Measurements from ENCODE around the gene TMA7B.

TMA7B gene

DNA sequence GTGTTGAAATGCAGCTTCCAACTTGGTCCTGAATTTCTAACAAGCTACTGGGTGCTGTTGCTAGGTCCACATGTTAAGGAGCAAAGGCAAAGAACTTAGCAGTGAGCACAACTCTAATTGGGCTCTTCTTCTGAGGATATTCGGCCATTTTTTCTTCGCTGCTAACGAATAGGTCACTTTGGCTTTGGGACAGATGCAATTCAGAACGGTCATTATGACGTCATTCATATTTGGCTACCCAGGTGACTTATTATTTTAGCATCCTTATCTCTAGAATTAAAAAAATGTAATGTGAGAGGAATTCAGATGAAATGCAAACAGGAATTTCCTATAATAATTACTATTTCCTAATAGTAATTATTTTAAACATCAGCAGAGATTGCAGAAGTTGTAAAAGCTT is 13.9 kb downstream of the TMA7B start:
- in situ Hi-C loops (cut with MboI; ENCODE audit: low sequenced_read_pairs, unreplicated experiment) = no loop called here

DNA sequence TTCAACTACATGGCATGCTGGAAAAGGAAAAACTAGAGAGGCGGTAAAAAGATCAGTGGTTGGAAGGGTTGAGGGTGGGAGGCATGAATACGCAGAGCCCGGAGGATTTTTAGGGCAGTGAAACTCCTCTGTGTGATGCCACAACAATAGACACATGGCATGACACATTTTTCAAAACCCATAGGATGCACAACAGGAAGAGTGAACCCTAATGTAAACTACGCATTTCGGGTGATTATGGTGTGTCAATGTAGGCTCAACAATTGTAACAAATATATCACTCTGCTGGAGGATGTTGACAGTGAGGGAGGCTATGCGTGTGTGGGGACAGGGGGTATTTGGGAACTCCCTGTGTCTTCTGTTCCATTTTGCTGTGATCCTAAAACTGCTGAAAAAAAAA is 18.9 kb downstream of the TMA7B start:
- no peak for DNase-seq (ENCODE audit: low spot score)
- in situ Hi-C loops (cut with MboI; ENCODE audit: low sequenced_read_pairs, unreplicated experiment) = no loop called here
- TF ChIP-seq, protein P1, sequence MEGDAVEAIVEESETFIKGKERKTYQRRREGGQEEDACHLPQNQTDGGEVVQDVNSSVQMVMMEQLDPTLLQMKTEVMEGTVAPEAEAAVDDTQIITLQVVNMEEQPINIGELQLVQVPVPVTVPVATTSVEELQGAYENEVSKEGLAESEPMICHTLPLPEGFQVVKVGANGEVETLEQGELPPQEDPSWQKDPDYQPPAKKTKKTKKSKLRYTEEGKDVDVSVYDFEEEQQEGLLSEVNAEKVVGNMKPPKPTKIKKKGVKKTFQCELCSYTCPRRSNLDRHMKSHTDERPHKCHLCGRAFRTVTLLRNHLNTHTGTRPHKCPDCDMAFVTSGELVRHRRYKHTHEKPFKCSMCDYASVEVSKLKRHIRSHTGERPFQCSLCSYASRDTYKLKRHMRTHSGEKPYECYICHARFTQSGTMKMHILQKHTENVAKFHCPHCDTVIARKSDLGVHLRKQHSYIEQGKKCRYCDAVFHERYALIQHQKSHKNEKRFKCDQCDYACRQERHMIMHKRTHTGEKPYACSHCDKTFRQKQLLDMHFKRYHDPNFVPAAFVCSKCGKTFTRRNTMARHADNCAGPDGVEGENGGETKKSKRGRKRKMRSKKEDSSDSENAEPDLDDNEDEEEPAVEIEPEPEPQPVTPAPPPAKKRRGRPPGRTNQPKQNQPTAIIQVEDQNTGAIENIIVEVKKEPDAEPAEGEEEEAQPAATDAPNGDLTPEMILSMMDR (IDR thresholded peaks at IDR 0.05; ENCODE audit: borderline replicate concordance, control extremely low read depth, extremely low read depth, insufficient read depth, missing control alignments) = no peak

More for the DNA sequence above, 13.9 kb downstream of the TMA7B start:
- TF ChIP-seq, protein P1 (IDR thresholded peaks at IDR 0.05; ENCODE audit: borderline replicate concordance, control extremely low read depth, extremely low read depth, insufficient read depth, missing control alignments) = no peak
- DNase-seq (ENCODE audit: low spot score) = no peak

DNA sequence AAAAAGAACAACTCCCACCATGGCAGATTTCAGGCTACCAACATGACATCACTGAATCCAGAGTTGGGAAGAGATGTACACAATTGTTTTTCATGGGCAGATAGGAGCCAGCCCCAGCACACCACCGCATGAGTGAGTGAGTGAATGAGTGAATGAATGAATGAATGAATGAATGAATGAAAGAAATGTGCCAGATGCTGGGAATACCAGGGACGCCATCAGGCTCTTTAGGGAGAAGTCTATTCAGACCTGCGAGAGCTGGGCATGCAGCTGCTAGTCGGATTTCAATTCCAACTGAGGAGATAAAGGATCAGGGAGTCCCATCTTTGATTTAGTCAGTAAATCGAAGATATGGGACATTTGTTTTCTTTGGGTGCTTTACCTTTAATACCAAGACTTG is 19.3 kb downstream of the TMA7B start:
- TF ChIP-seq, protein P1 (IDR thresholded peaks at IDR 0.05; ENCODE audit: borderline replicate concordance, control extremely low read depth, extremely low read depth, insufficient read depth, missing control alignments) = no peak
- in situ Hi-C loops (cut with MboI; ENCODE audit: low sequenced_read_pairs, unreplicated experiment) = no loop called here

DNA sequence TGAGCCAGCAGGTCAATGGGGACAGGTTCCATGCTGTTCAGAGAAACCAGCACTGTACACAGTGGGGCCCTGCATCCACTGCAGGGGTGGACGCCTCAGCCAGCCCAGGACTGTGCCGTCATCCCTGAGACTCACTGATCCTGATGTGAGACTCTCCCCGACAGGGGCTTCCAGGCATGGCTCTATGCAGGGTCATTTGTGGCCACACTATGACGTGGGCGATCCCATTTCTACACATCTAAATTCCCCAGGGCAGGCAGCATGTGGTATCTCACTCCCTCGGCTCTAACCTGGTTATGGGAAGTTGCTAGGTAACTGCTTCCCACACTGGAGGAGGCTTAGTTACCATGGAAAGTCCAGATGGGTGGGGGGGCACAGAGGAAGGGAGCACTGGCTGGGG is 20.4 kb downstream of the TMA7B start:
- TF ChIP-seq, protein P1 (IDR thresholded peaks at IDR 0.05; ENCODE audit: borderline replicate concordance, control extremely low read depth, extremely low read depth, insufficient read depth, missing control alignments) = no peak
- in situ Hi-C loops (cut with MboI; ENCODE audit: low sequenced_read_pairs, unreplicated experiment) = no loop called here
- DNase-seq (ENCODE audit: low spot score) = no peak

More for the DNA sequence above, 19.3 kb downstream of the TMA7B start:
- DNase-seq (ENCODE audit: low spot score) = no peak

DNA sequence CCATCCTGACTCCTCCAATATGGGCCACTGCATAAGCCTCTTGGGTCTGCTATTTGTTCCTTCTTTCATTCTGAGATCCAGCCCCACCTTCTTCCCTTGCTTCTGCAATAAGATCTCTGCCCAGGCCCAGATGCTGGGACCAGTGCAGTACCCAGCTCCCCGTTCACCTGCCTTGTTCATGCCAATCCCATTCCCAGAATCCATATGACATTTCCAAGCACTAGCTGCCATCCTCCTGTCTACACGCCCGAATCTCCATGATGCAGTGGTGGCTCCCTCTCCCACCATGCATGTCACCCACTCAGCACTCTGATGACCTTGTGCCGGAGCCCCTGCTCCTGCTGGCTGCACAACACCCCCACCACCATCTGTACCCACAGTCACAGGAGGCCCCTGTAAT is 23.1 kb downstream of the TMA7B start:
- in situ Hi-C loops (cut with MboI; ENCODE audit: low sequenced_read_pairs, unreplicated experiment) = no loop called here
- TF ChIP-seq, protein P1 (IDR thresholded peaks at IDR 0.05; ENCODE audit: borderline replicate concordance, control extremely low read depth, extremely low read depth, insufficient read depth, missing control alignments) = no peak
- DNase-seq (ENCODE audit: low spot score) = no peak

DNA sequence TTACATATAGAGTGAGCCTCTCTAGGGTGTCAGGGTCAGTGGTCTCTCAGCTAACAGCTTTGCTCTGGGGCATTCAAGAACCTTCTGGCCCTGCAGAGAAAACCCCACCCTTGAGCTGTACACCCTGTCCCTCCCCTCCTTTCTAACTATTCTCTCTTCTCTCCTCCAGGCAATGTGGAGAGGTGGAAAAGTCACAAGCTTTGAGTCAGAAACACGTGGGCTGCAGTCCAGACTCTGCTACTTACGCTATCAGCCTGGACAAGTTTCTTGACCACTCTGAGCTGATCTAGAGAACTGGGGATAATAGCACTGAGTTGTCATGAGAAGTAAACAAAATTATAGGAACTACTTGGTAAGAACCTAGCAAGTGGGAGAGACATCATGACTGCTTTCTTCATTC is 23.8 kb downstream of the TMA7B start:
- TF ChIP-seq, protein P1 (IDR thresholded peaks at IDR 0.05; ENCODE audit: borderline replicate concordance, control extremely low read depth, extremely low read depth, insufficient read depth, missing control alignments) = no peak
- in situ Hi-C loops (cut with MboI; ENCODE audit: low sequenced_read_pairs, unreplicated experiment) = no loop called here
- no peak for DNase-seq (ENCODE audit: low spot score)

DNA sequence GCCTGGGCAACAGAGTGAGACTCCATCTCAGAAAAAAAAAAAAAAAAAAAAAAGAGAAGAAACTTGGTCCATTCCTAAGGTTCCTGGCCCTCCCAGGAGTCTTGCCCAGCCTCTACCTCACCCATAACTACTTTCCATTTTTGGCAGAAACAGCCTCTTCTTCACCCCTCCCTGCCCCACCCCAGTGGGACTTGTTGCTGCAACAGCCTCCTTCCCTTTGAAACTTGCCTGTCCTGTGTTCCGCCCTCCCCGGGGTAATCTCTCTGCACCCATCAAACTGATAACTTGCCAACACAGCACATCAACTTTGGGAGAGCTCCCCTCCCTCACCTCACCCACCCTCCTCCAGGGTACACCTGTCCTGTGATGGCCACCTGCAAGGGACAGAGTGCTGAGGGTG is 24.5 kb downstream of the TMA7B start:
- in situ Hi-C loops (cut with MboI; ENCODE audit: low sequenced_read_pairs, unreplicated experiment) = no loop called here
- no peak for DNase-seq (ENCODE audit: low spot score)
- TF ChIP-seq, protein P1 (IDR thresholded peaks at IDR 0.05; ENCODE audit: borderline replicate concordance, control extremely low read depth, extremely low read depth, insufficient read depth, missing control alignments) = no peak
